Measurements from ENCODE around the gene ETAA1. TPM values are rescaled to one million over a fixed set of nuclear protein-coding genes. Genes with fewer than 3 reads are reported as not detected.

The ETAA1 gene
- total RNA-seq, 2 donors from 2014 or later = 16.3 to 17.5 TPM

DNA sequence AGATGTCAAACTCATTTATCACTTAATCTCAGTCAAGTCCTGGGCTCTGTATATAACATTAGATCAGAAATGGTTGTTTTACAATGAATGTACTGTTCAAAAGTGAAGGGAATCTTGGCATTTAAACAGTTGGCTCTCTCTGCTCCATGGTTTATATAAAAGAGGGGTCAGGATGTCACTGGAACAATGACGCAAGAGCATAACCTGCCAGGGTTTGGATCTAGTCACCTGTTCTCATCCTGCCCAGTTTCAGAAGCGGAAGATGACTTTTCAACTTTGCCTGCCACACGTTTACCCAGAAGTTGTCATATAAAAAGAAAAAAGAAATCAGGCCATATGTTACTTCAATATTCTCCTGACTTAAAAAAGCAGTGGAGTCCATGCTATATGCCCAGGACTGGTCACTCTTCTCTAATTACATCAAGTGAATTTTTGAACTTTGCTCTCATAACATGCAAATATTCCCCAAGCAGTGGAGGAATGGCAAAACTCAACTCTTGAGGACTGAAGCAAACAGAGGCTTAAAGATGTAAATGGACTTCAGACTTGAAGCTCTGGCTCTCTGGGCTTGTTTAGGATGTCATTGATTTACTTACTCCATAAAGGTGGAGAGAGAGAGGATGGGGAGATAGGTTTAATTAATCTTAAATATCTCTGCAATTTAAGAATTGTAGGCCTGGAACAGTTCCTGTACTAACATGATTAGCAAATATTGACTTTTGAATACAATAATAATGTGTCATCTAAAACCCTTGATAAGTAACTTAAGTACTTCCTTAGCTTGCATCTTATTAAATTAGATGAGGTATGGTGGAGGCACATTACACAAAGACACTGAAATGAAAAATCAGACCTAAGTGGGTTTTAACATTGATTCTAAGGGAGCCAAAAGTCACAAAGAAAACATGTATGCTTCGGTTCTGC is 58.3 kb downstream of the ETAA1 start:
- no peak overlapping the region for H3K4me3 ChIP-seq
- ATAC-seq (no peak), DNase-seq (no peak)
- no peaks in the 10 kb centered on the region for H3K36me3 ChIP-seq (replicated peaks in 1 of 2; ENCODE audit: insufficient read depth in 1 of 2, low read depth in 2 of 2)
- H3K27me3 ChIP-seq = no peaks in the 10 kb centered on the region
- H3K9me3 ChIP-seq = no peaks in the 10 kb centered on the region
- no peak overlapping the region for H3K27ac ChIP-seq
- peaks cover 14% of the 10 kb centered on the region for H3K4me1 ChIP-seq
- WGBS, 2 donors = 62 to 68% methylated on average over 4 of the region's 4 CpGs
- intact Hi-C loops (cut with DNase I) = no loop called here
- TF ChIP-seq, protein P1, sequence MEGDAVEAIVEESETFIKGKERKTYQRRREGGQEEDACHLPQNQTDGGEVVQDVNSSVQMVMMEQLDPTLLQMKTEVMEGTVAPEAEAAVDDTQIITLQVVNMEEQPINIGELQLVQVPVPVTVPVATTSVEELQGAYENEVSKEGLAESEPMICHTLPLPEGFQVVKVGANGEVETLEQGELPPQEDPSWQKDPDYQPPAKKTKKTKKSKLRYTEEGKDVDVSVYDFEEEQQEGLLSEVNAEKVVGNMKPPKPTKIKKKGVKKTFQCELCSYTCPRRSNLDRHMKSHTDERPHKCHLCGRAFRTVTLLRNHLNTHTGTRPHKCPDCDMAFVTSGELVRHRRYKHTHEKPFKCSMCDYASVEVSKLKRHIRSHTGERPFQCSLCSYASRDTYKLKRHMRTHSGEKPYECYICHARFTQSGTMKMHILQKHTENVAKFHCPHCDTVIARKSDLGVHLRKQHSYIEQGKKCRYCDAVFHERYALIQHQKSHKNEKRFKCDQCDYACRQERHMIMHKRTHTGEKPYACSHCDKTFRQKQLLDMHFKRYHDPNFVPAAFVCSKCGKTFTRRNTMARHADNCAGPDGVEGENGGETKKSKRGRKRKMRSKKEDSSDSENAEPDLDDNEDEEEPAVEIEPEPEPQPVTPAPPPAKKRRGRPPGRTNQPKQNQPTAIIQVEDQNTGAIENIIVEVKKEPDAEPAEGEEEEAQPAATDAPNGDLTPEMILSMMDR (IDR thresholded peaks at IDR 0.05) = no peak
- no peak for TF ChIP-seq POLR2A (IDR thresholded peaks at IDR 0.05)

DNA sequence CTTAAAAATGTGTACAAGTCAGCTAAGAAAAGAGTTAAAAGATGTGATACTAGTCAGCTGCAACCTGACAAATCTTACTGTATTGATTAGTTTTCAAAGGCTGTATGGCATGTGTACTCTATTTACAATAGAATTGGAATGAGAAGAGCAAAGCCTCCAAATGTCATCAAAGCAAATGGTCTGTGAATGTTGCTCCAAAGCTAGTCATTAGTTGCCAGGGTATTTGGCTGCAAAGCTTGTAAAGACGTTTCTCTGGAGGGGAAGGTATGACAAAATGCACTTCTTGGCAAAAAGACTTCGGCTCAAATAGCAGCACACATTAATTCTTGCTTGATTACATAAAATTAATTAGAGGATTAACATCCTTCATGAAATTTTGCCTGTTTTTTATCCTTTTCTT is 59.3 kb downstream of the ETAA1 start:
- intact Hi-C loops (cut with DNase I) = no loop called here
- DNase-seq (no peak), ATAC-seq (no peak)
- TF ChIP-seq POLR2A (IDR thresholded peaks at IDR 0.05) = no peak
- Histone ChIP-seq H3K9me3 (no peaks in the 10 kb centered on the region), H3K27ac (no peak overlapping the region), H3K4me3 (no peak overlapping the region), H3K27me3 (no peaks in the 10 kb centered on the region), H3K36me3 (replicated peaks in 1 of 2; ENCODE audit: insufficient read depth in 1 of 2, low read depth in 2 of 2) (no peaks in the 10 kb centered on the region), H3K4me1 (peaks cover 14% of the 10 kb centered on the region)
- 54 to 60% methylated on average over 2 of the region's 2 CpGs for WGBS, 2 donors

DNA sequence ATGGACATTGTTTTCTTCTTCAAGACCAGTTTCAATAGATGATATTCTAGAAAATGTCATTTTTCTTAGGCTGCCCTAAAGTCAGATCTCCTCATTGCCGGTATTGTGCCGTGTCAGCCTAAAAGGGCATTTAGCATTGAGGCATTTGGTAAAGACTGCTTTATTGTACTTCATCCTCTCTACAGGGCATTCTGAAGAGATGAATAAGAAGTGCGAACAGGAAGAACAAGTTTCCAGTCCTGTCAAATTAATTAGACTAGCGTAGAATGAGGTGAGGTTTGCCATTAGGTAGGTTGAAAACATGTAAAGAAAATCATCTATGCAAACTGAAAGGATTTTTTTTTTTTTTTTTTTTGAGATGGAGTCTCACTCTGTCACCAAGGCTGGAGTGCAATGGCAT is 60.6 kb downstream of the ETAA1 start:
- no peak for DNase-seq
- intact Hi-C loops (cut with DNase I) = no loop called here
- 62 to 81% methylated on average over 4 of the region's 4 CpGs for WGBS, 2 donors
- Histone ChIP-seq H3K4me3 (no peak overlapping the region), H3K4me1 (peaks cover 14% of the 10 kb centered on the region), H3K36me3 (replicated peaks in 1 of 2; ENCODE audit: insufficient read depth in 1 of 2, low read depth in 2 of 2) (no peaks in the 10 kb centered on the region), H3K27me3 (no peaks in the 10 kb centered on the region), H3K9me3 (no peaks in the 10 kb centered on the region), H3K27ac (no peak overlapping the region)
- no peak for TF ChIP-seq POLR2A (IDR thresholded peaks at IDR 0.05)
- TF ChIP-seq, protein P1 (IDR thresholded peaks at IDR 0.05) = no peak
- no peak for ATAC-seq

DNA sequence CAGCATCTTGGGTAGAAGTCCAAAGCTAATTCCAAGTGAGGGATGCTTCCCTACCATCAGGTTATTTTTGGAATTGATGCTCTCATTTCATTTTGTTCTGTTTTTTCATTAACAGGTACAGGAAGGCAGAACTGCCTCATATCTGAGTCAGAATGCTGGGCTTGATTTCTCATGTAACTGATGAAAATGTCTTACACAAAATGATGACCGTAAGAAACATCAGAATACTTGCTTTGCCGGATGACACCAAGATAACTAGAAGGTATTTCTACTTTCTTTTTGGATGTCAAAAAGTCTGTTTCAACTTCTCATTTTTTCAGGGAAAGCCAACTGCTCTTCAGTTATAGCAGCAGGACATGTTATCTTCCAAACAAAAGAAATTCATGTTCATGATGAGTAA is 62.6 kb downstream of the ETAA1 start:
- H3K4me3 ChIP-seq = no peak overlapping the region
- H3K36me3 ChIP-seq (replicated peaks in 1 of 2; ENCODE audit: insufficient read depth in 1 of 2, low read depth in 2 of 2) = no peaks in the 10 kb centered on the region
- intact Hi-C loops (cut with DNase I) = no loop called here
- no peaks in the 10 kb centered on the region for H3K27me3 ChIP-seq
- no peak for DNase-seq
- 95% methylated on average over 2 of the region's 2 CpGs for WGBS, 2 donors
- no peak for ATAC-seq
- H3K27ac ChIP-seq = no peak overlapping the region
- peaks cover 14% of the 10 kb centered on the region for H3K4me1 ChIP-seq
- H3K9me3 ChIP-seq = no peaks in the 10 kb centered on the region
- TF ChIP-seq POLR2A (IDR thresholded peaks at IDR 0.05) = no peak
- TF ChIP-seq, protein P1 (IDR thresholded peaks at IDR 0.05) = no peak
